HepG2 (cell line): ENCODE data around the gene SMAD3. TPM values are rescaled to one million over a fixed set of nuclear protein-coding genes. Genes with fewer than 3 reads are reported as not detected.

ENCODE experiments used
- ATF7 ChIP-seq, 2 experiments: fragments of 450-650 bp in 1 of 2; sonication (generic) in 1 of 2; formaldehyde crosslinking in 1 of 2; IDR thresholded peaks; 2 replicates each; pipeline versions ENCODE4 v1.4.0 to v1.6.1; 2016 to 2020; ENCODE audit warnings: antibody characterized with exemption in 1 of 2, mild to moderate bottlenecking in 1 of 2, missing genetic modification reagents in 1 of 2
- ESRRA ChIP-seq: sonication (generic); formaldehyde crosslinking; IDR thresholded peaks from 2 replicates; pipeline ENCODE4 v1.5.1; 2020; ENCODE audit warnings: mild to moderate bottlenecking, low read depth, missing genetic modification reagents
- GATA4 ChIP-seq: sonication (generic); IDR thresholded peaks from 2 replicates; pipeline ENCODE4 v1.6.1; 2016; ENCODE audit warnings: antibody characterized with exemption, low read depth, borderline replicate concordance
- GATAD2A ChIP-seq: IDR thresholded peaks from 2 replicates; pipeline ENCODE4 v1.6.1; 2016
- MAFG ChIP-seq: sonication (generic); formaldehyde crosslinking; IDR thresholded peaks from 2 replicates; pipeline ENCODE4 v1.5.1; 2020; ENCODE audit warnings: mild to moderate bottlenecking, missing genetic modification reagents
- SNRNP70 ChIP-seq: fragments of 200-400 bp; formaldehyde crosslinking; IDR thresholded peaks from 2 replicates; pipeline ENCODE4 v1.6.1; 2017; ENCODE audit warnings: mild to moderate bottlenecking, low read depth, low read length, moderate library complexity
- SOX6 ChIP-seq, 2 experiments: fragments of 450-650 bp in 1 of 2; sonication (generic) in 1 of 2; formaldehyde crosslinking in 1 of 2; IDR thresholded peaks; 2 replicates each; pipeline versions ENCODE4 v1.4.0 to v1.6.1; 2017 to 2020; ENCODE audit warnings: antibody characterized with exemption in 1 of 2, mild to moderate bottlenecking in 1 of 2, missing genetic modification reagents in 1 of 2
- SPEN ChIP-seq: sonication (generic); formaldehyde crosslinking; IDR thresholded peaks from 2 replicates; pipeline ENCODE4 v1.5.1; 2020; ENCODE audit warnings: low read depth, mild to moderate bottlenecking, missing genetic modification reagents
- STAG1 ChIP-seq: sonication (generic); formaldehyde crosslinking; IDR thresholded peaks from 2 replicates; pipeline ENCODE4 v1.4.0; 2020; ENCODE audit warnings: missing genetic modification reagents
- TOE1 ChIP-seq: sonication (generic); formaldehyde crosslinking; IDR thresholded peaks from 2 replicates; pipeline ENCODE4 v1.4.0; 2020; ENCODE audit warnings: mild to moderate bottlenecking, missing genetic modification reagents
- YEATS4 ChIP-seq: sonication (generic); formaldehyde crosslinking; IDR thresholded peaks from 2 replicates; pipeline ENCODE4 v1.4.0; 2020; ENCODE audit warnings: missing genetic modification reagents, borderline replicate concordance
- ZFX ChIP-seq: sonication (generic); formaldehyde crosslinking; IDR thresholded peaks from 2 replicates; pipeline ENCODE4 v1.4.0; 2020; ENCODE audit warnings: mild to moderate bottlenecking, low read depth, missing genetic modification reagents, moderate library complexity
- ZNF263 ChIP-seq: sonication (generic); formaldehyde crosslinking; IDR thresholded peaks from 2 replicates; pipeline ENCODE4 v1.4.0; 2020; ENCODE audit warnings: missing genetic modification reagents
- ZNF407 ChIP-seq: sonication (generic); formaldehyde crosslinking; IDR thresholded peaks from one replicate; pipeline ENCODE4 v1.5.1; 2020; ENCODE audit warnings: mild to moderate bottlenecking, missing genetic modification reagents; ENCODE audit errors: not compliant biosample characterization
- ZNF598 ChIP-seq: sonication (generic); formaldehyde crosslinking; IDR thresholded peaks from 2 replicates; pipeline ENCODE4 v1.5.1; 2020; ENCODE audit warnings: mild to moderate bottlenecking, missing genetic modification reagents, borderline replicate concordance
- ZNF724P ChIP-seq: sonication (generic); formaldehyde crosslinking; IDR thresholded peaks from 2 replicates; pipeline ENCODE4 v1.8.0; 2022; ENCODE audit warnings: missing genetic modification reagents, borderline replicate concordance
- ZNF768 ChIP-seq: sonication (generic); formaldehyde crosslinking; IDR thresholded peaks from 2 replicates; pipeline ENCODE4 v1.4.0; 2020; ENCODE audit warnings: missing genetic modification reagents
- polyA plus RNA-seq, 8 experiments: library from polyadenylated mRNA; depleted of rRNA in 3 of 8; stranded (reverse) in 7 of 8; unstranded in 1 of 8; fragments of >200 nt; fragmentation: Illumina TruSeq in 4 of 8; extraction: Trizol in 4 of 8; gene quantifications; 2 replicates each; pipeline versions ENCODE4 v1.2.1 to v1.2.3, GENCODE V29; 2011 to 2016; ENCODE audit warnings: low read depth in 4 of 8, missing spikeins in 1 of 8, mixed read lengths in 1 of 8; ENCODE audit not compliant: insufficient read depth in 1 of 8
- total RNA-seq, 5 experiments: library from RNA; depleted of rRNA; stranded (reverse); fragments of >200 nt; fragmentation: Illumina TruSeq; extraction: Trizol; gene quantifications; 2 replicates each; pipeline ENCODE4 v1.2.3, GENCODE V29; 2016; ENCODE audit warnings: low read depth in 1 of 5
- TF ChIP-seq, protein P1 (sequence below): sonication (generic); formaldehyde crosslinking; IDR thresholded peaks from 2 replicates; pipeline ENCODE4 v1.5.0; 2020; ENCODE audit warnings: mild to moderate bottlenecking, missing genetic modification reagents, borderline replicate concordance

The SMAD3 gene
- total and polyA plus RNA-seq, 2 of the 13 experiments (the other 11 are each of a cell fraction or from before 2014, with no cell fraction given) = 8.6 to 56.3 TPM

- TF ChIP-seq ATF7 (IDR thresholded peaks at IDR 0.05) (no peak), ATF7 (CRISPR knock-in tag; IDR thresholded peaks at IDR 0.05) (no peak), GATA4 (peak; percentile 40; the same call in 1 of the 2 replicates), GATAD2A (CRISPR knock-in tag) (peak; percentile 59), SPEN (CRISPR knock-in tag) (peak; percentile 32; the same call in 1 of the 2 replicates), ZNF598 (CRISPR knock-in tag) (0 out of 2 replicates have a peak, but pooled peaks have one; percentile 33), ESRRA (CRISPR knock-in tag) (0 out of 2 replicates have a peak, but pooled peaks have one; percentile 54), ZNF768 (CRISPR knock-in tag) (peak; percentile 54), ZNF724P (CRISPR knock-in tag) (peak; percentile 43; the same call in 1 of the 2 replicates), YEATS4 (CRISPR knock-in tag) (0 out of 2 replicates have a peak, but pooled peaks have one; percentile 41), ZFX (CRISPR knock-in tag) (peak; percentile 28; the same call in 1 of the 2 replicates), SNRNP70 (no peak), TOE1 (no peak), ZNF407 (no peak), ZNF263 (CRISPR knock-in tag) (0 out of 2 replicates have a peak, but pooled peaks have one; percentile 33), MAFG (CRISPR knock-in tag) (no peak), SOX6 (IDR thresholded peaks at IDR 0.05) (no peak), SOX6 (CRISPR knock-in tag; IDR thresholded peaks at IDR 0.05) (peak; percentile 58), STAG1 (CRISPR knock-in tag) (0 out of 2 replicates have a peak, but pooled peaks have one; percentile 2)
- TF ChIP-seq, protein P1, sequence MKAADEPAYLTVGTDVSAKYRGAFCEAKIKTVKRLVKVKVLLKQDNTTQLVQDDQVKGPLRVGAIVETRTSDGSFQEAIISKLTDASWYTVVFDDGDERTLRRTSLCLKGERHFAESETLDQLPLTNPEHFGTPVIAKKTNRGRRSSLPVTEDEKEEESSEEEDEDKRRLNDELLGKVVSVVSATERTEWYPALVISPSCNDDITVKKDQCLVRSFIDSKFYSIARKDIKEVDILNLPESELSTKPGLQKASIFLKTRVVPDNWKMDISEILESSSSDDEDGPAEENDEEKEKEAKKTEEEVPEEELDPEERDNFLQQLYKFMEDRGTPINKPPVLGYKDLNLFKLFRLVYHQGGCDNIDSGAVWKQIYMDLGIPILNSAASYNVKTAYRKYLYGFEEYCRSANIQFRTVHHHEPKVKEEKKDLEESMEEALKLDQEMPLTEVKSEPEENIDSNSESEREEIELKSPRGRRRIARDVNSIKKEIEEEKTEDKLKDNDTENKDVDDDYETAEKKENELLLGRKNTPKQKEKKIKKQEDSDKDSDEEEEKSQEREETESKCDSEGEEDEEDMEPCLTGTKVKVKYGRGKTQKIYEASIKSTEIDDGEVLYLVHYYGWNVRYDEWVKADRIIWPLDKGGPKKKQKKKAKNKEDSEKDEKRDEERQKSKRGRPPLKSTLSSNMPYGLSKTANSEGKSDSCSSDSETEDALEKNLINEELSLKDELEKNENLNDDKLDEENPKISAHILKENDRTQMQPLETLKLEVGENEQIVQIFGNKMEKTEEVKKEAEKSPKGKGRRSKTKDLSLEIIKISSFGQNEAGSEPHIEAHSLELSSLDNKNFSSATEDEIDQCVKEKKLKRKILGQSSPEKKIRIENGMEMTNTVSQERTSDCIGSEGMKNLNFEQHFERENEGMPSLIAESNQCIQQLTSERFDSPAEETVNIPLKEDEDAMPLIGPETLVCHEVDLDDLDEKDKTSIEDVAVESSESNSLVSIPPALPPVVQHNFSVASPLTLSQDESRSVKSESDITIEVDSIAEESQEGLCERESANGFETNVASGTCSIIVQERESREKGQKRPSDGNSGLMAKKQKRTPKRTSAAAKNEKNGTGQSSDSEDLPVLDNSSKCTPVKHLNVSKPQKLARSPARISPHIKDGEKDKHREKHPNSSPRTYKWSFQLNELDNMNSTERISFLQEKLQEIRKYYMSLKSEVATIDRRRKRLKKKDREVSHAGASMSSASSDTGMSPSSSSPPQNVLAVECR (CRISPR knock-in tag) = peak; percentile 74; the same call in 1 of the 2 replicates
These were observed 6.3 kb upstream of the SMAD3 start (continued) for GRCh38 chr15:67059127-67059553.
